Loucy (cell line): ENCODE measurements around the gene CAGE1.

Experiments
- CTCF ChIP-seq: fragments of 200-600 bp; sonication (generic); conservative IDR thresholded peaks from 2 replicates; pipeline ENCODE4 v1.5.1; 2014; ENCODE audit warnings: mild to moderate bottlenecking, antibody characterized with exemption, low read length
- EZH2phosphoT487 ChIP-seq: fragments of 200-600 bp; IDR thresholded peaks from 2 replicates; pipeline ENCODE4 v1.6.1; 2018; ENCODE audit warnings: antibody characterized with exemption, mild to moderate bottlenecking, moderate library complexity, borderline replicate concordance

GRCh38 chr6:7431313-7431673 is 41.8 kb upstream of the CAGE1 start:
- TF ChIP-seq CTCF (no peak), EZH2phosphoT487 (no peak)
